DND-41 (cell line): Measurements from ENCODE around the gene TUBA4B.

Experiments used
- ATAC-seq: fragments of 200-7000 bp; cut with Tn5 transposase; 3 replicates; pipeline ENCODE4 v1.9.1; 2021; ENCODE audit warnings: low read depth; ENCODE audit not compliant: insufficient read depth
- DNase-seq: peaks from one replicate; pipeline ENCODE4 v3.0.0-alpha.2; 2020
- H2AFZ ChIP-seq: 2 replicates; pipeline ENCODE4 v1.6.0; 2012; ENCODE audit warnings: low read depth, low read length
- H3K27ac ChIP-seq: 2 replicates; pipeline ENCODE4 v1.5.1; 2012; ENCODE audit warnings: low read length, inconsistent platforms
- H3K27me3 ChIP-seq: fragments of 200-600 bp; sonication (generic); 2 replicates; pipeline ENCODE4 v1.6.0; 2012; ENCODE audit warnings: low read length, mild to moderate bottlenecking, inconsistent platforms; ENCODE audit not compliant: insufficient read depth, poor library complexity
- H3K36me3 ChIP-seq: 2 replicates; pipeline ENCODE4 v1.5.1; 2012; ENCODE audit warnings: low read length, inconsistent platforms; ENCODE audit not compliant: insufficient read depth
- H3K4me1 ChIP-seq: 2 replicates; pipeline ENCODE4 v1.5.1; 2012; ENCODE audit warnings: mild to moderate bottlenecking, low read length; ENCODE audit not compliant: insufficient read depth
- H3K4me2 ChIP-seq: 2 replicates; pipeline ENCODE4 v1.6.0; 2012; ENCODE audit warnings: mild to moderate bottlenecking, moderate library complexity, low read length, inconsistent platforms; ENCODE audit not compliant: insufficient read depth
- H3K4me3 ChIP-seq, 2 experiments: fragments of 200-600 bp in 1 of 2; shearing (Covaris generic) in 1 of 2; 2 replicates each; pipeline ENCODE4 v1.5.1; 2012 to 2016; ENCODE audit warnings: inconsistent platforms in 2 of 2, low read length in 2 of 2, mild to moderate bottlenecking in 2 of 2, low read depth in 1 of 2, moderate library complexity in 1 of 2
- H3K79me2 ChIP-seq: 2 replicates; pipeline ENCODE4 v1.6.0; 2012; ENCODE audit warnings: low read length, inconsistent platforms; ENCODE audit not compliant: insufficient read depth
- H3K9ac ChIP-seq: 2 replicates; pipeline ENCODE4 v1.6.0; 2012; ENCODE audit warnings: low read depth, mild to moderate bottlenecking, inconsistent platforms, low read length, moderate library complexity
- H3K9me3 ChIP-seq: 2 replicates; pipeline ENCODE4 v1.5.1; 2012; ENCODE audit warnings: low read length, moderate library complexity, mild to moderate bottlenecking, inconsistent platforms; ENCODE audit not compliant: insufficient read depth, severe bottlenecking
- H4K20me1 ChIP-seq: 2 replicates; pipeline ENCODE4 v1.6.0; 2012; ENCODE audit warnings: low read length; ENCODE audit not compliant: insufficient read depth
- CTCF ChIP-seq: IDR thresholded peaks from 2 replicates; pipeline ENCODE4 v1.5.1; 2012; ENCODE audit warnings: borderline replicate concordance, low read length, moderate library complexity, mild to moderate bottlenecking; ENCODE audit not compliant: poor library complexity, severe bottlenecking; ENCODE audit errors: extremely low read depth
- EZH2 ChIP-seq: IDR thresholded peaks from 3 replicates; pipeline ENCODE4 v1.6.1; 2012; ENCODE audit warnings: borderline replicate concordance, low read depth, mild to moderate bottlenecking, moderate library complexity, low read length, inconsistent platforms; ENCODE audit not compliant: severe bottlenecking

TUBA4B gene

GRCh38 chr2:219220652-219221402 is 32.2 kb upstream of the TUBA4B start:
- no peak for ATAC-seq
- no peak for TF ChIP-seq EZH2
- no peak for TF ChIP-seq CTCF

GRCh38 chr2:219221957-219222518 is 31.0 kb upstream of the TUBA4B start:
- H3K4me3 ChIP-seq, result no peak overlapping the region
- ATAC-seq, result no peak
- H3K27ac ChIP-seq, result no peak overlapping the region
- no peak overlapping the region for H3K4me2 ChIP-seq
- TF ChIP-seq CTCF, result no peak
- TF ChIP-seq EZH2, result no peak
- H3K36me3 ChIP-seq, result peaks cover 78% of the 10 kb centered on the region
- no peaks in the 10 kb centered on the region for H3K9me3 ChIP-seq
- H2AFZ ChIP-seq, result no peak overlapping the region
- no peaks in the 10 kb centered on the region for H3K27me3 ChIP-seq
- peaks cover 5% of the 10 kb centered on the region for H3K79me2 ChIP-seq
- no peak for DNase-seq
- H3K9ac ChIP-seq, result no peak overlapping the region
- H3K4me1 ChIP-seq, result peaks cover 14% of the 10 kb centered on the region
- H4K20me1 ChIP-seq, result peaks cover 3% of the 10 kb centered on the region; the same call in 1 of the 2 replicates

More at GRCh38 chr2:219220652-219221402, 32.2 kb upstream of the TUBA4B start:
- no peak overlapping the region for H3K27ac ChIP-seq
- H3K9ac ChIP-seq, result no peak overlapping the region
- H4K20me1 ChIP-seq, result peaks cover 3% of the 10 kb centered on the region; the same call in 1 of the 2 replicates
- H3K27me3 ChIP-seq, result no peaks in the 10 kb centered on the region
- no peaks in the 10 kb centered on the region for H3K79me2 ChIP-seq
- peaks cover 74% of the 10 kb centered on the region for H3K36me3 ChIP-seq
- H3K4me2 ChIP-seq, result no peak overlapping the region
- H3K4me3 ChIP-seq, result no peak overlapping the region
- H3K4me1 ChIP-seq, result peaks cover 12% of the 10 kb centered on the region
- H3K9me3 ChIP-seq, result no peaks in the 10 kb centered on the region
- no peak overlapping the region for H2AFZ ChIP-seq
- DNase-seq, result no peak

GRCh38 chr2:219223831-219224610 is 29.0 kb upstream of the TUBA4B start:
- Histone ChIP-seq H3K4me3 (no peak overlapping the region), H4K20me1 (peaks cover 8% of the 10 kb centered on the region; the same call in 1 of the 2 replicates), H3K36me3 (peaks cover 84% of the 10 kb centered on the region), H3K4me1 (peaks cover 19% of the 10 kb centered on the region), H2AFZ (no peak overlapping the region), H3K9ac (no peak overlapping the region), H3K9me3 (no peaks in the 10 kb centered on the region), H3K27ac (no peak overlapping the region), H3K27me3 (no peaks in the 10 kb centered on the region), H3K79me2 (peaks cover 25% of the 10 kb centered on the region), H3K4me2 (no peak overlapping the region)
- no peak for TF ChIP-seq CTCF
- TF ChIP-seq EZH2, result no peak
- DNase-seq, result no peak
- ATAC-seq, result no peak
